ENCODE results near the gene CFAP54.

The CFAP54 gene

DNA sequence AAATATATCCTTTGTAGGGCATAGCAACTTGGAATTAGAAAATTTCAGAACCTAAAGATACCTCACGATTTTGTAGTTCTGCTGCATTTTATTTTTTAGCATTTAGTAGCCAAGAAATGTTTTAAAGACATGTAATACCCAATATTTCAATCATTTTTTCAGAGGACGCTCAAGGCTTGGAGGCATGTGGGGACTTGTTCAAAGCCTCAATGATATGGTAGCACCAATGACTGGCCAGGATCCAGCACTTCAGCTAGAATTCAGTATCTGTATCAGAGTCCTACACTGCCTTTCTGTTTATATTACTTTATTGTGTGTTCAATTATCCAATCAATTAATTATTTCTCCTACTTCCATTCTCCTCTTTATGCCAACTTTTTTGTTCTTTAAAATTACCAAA lies 262.8 kb downstream of the CFAP54 start:
- DNase-seq = no peak

DNA sequence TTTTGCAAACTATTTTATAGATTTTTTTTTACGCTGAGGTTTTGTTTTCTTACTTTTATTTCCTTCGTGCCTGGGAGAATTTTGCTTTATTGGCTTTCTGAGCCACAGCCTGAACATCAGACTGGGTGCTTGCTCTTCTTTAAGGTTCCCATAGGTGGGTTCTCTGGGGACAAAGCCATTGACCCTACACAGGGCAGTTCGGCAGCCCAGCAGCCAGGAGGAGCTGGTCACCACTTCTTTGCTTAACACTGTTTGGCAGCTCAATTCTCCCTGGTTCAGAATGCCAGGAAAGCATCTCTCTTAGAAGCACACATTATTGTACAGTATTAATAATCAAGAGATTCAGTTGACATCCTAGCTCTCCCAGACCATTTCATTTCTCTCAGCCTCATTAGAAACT lies 276.9 kb downstream of the CFAP54 start:
- no peak for DNase-seq

DNA sequence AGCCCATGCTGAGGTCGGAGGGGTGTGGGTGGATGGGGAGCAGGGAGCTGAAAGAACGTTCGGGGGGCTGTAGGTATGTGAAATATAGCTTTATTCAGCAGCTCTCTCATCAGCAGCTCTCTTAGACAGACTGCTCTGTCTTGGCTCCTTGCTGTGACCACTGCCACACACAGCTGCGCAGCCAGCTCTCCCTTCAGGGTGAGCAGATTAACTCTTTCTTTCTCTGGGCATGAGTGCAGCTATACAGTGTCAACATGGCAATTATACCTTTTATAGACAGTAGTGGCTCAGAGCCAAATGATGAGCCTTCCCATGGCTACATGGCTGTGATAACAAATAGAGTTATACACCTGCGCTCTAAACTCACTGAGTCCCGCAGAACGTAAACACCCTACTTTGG lies 280.0 kb downstream of the CFAP54 start:
- DNase-seq = no peak

DNA sequence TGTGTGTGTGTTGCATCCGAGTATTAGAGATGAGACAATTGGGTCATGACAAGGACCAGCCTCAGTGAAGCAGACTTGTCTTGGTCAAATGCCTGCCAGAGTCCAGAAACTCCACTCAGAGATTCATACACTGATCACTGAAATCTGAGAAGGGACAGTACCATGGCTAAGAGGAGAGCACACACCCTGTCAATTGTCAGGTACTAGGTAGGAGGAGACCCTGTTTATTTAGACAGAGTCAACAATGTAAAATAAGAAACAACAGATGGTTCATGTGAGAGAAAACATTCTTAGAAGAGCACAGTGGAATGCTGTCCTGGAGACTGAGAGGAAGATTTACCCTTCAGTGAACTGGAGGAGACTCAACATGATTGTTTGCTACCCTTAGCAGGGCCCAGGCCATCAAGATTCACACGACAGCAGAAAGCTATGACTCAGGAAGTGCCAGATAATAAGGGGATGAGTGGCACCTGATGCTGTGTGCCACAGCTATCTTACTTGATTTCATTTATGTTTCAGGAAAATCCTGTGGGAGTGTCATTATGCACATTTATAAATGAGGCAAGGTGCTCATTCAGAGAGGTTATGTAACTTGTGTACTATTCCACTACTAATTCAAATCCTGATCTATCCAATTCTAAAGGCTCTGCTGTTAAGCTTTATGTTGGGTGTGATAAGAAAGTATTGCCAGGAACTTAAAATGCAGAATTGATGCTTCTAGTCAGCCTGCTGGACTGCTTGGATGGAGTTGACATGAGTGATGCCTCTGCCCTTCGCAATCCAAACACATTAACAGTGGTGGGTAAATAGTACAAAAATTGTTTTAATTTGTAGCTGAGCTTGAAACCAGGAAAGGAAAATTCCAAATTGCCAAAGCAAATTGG lies 281.1 kb downstream of the CFAP54 start:
- DNase-seq = no peak

DNA sequence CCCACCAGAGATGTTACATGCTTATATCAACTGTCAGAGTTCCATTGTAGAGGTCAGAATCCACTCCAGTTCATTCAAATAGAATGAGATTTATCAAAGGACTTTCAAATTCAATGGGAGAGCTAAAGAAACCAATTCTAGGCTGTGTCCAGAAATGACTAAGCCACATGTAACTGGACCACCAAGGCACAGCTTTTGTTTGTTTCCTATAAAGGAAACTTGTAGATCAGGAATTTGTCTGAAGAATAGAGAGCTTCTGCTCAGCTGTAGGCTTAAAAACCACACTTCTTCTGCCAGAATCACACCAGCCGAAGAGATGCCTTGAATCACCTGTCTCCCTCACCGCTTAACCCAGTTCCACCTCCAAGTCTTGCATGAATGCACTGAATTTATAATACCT lies 283.7 kb downstream of the CFAP54 start:
- DNase-seq = no peak

DNA sequence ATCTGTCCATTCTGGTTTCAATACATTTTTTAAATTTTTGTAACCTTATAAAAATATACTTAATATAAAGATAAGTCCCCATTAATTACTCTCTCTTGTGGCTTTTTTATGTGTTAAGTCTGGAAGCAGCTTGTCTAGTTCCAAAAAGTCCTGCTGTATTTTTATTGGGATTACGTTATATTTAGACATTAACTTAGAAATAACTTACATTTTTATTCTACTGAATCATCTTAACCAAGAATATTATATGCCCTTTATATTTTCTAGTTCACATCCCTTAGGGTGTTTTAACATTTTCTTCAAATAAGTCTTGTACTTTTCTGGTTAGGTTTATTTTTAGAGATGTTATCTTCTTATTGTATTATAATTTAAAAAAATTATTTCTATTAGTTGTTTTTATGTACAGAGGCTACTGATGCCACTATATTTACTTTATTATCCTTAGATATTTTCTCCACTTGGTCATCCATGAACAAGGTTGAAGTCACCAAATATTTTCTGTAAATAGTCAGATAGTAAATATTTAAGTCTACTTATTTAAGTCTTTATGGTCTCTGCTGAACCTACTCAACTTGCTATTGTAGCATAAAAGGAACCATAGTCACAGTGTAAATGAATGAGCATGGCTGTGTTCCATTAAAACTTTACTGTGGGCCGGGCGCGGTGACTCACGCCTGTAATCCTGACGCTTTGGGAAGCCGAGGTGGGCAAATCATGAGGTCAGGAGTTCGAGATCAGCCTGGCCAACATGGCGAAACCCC lies 285.3 kb downstream of the CFAP54 start:
- no peak for DNase-seq

DNA sequence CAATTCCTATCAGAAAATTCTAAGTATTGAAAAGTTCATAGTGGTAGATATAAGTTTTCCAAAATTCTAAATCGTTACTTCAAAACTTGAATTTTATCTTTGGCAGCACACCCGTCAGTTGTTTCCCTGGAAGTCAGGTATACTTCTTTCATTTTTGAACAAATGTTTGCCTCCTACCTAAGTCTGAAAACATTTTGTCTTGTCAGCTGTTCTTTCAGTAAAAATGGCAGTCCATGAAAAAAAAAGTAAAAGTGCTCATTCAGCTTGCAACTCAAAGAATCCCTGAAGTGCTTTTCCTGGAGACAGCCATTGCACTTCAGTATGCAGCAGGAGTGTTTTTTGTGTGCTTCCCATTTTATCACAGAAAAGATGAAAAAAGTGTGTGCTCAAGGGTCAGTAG lies 287.5 kb downstream of the CFAP54 start:
- no peak for DNase-seq

DNA sequence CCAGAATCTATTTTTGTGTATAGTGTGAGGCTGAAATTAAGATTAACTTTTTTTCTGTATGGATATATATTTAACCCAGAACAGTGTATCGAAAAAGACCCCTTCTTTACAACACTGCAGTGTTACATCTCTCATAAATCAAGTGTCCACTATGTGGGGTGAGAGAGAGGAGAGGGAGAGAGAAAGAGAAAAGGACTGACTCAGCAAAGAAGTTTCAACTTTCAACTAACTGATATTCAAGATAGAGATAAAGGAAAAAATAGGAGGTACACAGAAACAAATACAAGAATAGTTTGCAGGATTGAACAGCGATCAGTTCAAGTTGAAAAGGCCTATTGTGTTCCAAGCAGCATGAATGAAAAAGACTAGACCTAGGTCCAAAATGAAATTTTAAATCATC lies 291.0 kb downstream of the CFAP54 start:
- no peak for DNase-seq

DNA sequence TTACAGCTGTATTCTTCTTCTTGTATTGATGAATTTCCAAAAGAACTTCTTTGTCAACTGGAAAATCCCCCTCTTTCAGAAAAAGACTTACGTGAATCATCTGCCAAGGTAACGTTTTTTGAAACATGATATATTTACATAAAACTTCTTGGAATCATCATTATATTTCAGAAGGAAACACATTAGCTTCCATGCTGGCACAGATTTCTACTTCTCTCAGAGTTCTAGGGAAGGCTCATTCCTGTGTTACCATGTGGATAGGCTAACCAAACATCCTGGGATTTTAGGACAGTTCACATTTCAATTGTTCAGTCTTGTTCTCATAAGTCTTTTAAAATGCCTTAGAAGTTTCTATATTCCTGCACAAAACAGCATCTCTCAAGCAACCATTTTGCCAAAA lies 297.4 kb downstream of the CFAP54 start:
- DNase-seq = no peak

DNA sequence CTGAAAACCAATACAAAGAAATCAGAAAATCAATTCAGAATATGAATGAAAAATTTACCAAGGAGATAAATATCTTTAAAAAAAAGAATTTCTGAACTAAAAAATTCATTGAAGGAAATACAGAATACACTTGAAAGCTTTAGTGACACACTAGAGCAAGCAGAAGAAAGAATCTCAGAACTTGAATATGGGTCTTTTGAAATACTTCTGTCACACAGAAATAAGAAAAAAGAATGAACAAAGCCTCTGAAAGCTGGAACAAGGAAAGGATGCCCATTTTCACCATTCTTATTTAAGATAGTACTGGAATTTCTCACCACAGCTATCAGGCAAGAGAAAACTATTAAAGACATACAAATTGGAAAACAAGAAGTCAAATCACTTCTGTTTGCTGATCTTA lies 314.6 kb downstream of the CFAP54 start:
- DNase-seq = no peak

DNA sequence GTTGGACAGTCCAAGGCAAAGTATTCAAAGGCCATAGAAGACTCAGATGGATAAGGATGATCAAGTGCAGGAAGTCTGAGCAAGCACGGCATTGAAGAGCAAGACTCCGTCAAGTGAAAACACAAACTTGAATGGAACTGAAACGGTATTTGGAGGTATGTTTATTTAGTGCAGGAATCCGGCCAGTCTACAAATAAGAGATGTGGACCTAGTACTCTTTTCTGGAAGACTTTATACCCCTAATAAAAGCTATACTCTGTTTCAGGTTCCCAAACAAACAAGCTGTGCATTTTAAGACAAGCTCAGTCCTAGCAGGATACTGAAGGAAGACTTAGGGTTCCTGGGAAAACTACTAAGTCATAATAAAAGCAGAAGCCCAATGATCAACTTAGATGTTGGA lies 316.9 kb downstream of the CFAP54 start:
- DNase-seq = no peak

DNA sequence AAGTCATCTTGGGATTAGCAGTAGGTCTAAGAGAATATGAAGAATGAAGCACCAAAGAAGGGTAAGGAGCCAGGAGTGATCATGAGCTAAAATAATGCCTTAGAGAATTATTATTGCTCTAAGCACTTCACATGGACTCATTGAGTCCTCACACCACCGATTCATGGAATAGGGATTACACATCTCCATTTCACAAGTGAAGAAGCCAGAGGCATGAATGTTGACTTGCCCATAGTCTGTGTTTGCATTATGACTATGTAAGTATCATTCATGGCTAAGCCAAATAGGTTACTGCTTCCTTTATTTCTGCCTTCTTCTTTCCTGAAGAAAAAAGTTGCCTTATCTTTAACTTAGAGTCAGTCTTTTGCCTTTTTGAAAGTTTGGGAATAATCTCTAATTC lies 318.4 kb downstream of the CFAP54 start:
- DNase-seq = no peak

DNA sequence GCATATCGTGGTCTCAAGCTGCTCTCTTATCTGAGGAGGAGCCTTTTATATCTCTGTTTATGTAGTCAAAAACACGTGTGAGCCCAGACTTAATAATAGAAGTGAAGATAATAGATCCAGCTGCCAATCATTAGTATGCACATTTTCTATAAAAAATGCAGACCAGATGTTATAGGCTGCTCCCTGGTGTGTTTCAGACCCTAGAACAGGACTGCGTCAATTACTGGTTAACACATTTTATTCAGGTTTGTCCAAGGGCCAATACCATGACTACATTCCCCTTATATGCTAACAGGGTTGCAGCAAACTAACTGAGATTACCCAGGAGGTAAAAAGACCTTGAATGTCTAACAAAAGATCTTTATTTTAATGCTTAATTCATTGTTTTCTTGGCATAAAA lies 319.2 kb downstream of the CFAP54 start:
- no peak for DNase-seq

DNA sequence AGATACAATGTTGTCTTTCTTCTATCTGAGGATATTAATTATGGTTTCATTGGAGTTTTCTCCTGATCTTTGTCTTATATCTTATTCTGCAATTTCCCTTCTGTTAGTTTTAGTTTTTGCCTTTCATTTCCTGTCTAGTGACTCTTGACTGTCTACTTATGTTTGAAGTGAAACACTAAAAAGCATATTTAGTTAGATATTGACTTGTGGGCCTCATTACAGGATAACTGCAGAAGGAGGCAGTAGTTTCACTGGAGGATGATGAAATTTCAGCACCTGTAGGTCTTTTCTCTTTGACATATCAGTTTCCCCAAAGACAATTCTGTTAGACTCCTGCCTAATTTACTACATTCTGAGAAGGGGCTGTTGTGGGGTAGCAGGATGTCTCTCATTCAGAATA lies 320.1 kb downstream of the CFAP54 start:
- no peak for DNase-seq

DNA sequence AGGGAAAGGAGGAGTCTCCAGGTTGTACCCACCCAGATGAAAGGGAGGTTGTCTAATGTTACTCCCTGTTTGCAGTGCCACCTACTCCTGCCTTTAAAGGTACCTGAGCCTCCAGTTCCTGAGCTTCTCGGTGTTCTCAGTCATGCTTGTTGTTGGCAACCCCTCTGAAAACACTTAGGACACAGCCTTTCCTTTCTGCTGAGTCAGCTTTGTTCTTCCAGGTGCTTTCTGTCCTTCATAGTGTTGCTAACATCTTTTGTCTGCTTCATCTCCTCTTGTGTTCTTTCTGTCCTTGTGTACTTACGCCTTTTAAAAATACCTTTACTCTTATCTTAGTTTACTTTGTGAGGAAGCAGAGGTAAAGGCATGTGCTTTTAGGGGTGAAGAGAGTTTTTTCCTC lies 320.7 kb downstream of the CFAP54 start:
- DNase-seq = no peak

DNA sequence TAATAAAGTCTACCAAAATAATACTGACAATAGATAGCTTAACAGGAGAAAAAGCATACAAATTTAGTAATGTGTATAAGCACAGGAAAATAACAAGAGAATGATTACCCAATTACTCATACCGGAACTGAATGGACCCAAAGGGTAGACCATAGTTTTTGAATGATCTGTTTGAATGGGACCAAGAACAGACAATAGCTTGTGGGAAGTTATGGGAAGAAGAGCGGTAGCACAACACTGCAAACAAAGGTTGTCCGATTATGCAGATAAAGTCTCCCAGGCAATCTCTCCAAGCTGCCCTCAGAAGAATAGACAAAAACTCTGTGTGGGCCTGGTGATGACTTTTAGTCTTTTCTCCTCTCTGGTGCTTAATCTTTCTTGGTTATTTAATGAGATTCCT lies 321.1 kb downstream of the CFAP54 start:
- DNase-seq = no peak

DNA sequence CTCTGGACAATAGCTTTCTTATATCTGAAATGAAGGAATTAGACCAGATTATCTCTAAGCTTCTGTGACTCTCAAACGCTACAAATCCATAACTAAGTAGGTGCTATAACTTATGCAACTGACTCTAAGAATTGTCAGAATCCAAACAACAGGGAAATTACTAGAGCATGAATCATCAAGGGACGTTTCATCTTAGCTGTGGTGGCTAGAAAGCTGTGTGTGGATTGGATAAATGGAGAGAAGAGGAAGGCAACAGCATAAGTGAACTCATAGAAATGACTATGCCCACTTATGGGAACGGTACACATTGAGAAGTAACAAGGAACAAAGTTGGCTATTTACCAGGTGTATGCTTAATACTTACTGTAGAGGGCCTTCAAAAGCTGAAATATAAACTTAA lies 321.7 kb downstream of the CFAP54 start:
- no peak for DNase-seq

DNA sequence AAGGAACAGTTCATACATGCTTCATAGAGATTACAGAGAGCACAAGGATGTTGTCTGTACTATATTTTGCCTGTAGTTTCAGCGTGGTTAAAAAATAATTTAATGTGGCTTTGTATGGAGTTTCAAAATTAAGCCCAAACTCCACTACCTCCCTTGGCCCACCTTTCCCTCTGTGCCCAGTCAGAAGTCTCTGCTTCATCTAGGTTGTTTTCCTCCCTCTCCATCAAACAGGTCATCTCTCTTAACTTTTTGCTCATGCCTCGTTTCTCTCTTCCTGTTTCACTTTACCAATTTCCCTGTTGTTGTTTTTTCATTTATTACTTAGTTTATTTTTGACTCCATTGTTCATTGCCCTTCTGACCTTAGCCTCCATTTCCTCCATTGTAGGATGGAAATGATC lies 322.8 kb downstream of the CFAP54 start:
- DNase-seq = no peak

DNA sequence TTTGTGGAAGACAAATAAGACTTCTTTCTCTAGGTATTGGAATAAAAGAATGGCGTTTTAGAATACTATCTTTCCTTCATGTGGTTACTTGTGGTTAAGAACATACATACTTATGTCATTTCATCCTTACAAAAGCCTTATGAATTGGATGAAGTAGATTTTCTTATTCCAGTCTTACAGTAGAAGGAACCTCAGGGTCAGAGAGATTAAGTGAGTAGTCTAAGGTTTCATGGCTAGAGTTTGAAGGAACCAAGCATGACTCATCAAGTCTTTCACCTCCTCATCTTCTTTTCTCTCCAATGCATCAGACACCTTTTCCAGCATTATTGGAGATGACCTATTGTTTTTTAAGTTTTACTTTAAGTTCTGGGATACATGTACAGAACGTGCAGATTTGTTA lies 324.8 kb downstream of the CFAP54 start:
- no peak for DNase-seq

DNA sequence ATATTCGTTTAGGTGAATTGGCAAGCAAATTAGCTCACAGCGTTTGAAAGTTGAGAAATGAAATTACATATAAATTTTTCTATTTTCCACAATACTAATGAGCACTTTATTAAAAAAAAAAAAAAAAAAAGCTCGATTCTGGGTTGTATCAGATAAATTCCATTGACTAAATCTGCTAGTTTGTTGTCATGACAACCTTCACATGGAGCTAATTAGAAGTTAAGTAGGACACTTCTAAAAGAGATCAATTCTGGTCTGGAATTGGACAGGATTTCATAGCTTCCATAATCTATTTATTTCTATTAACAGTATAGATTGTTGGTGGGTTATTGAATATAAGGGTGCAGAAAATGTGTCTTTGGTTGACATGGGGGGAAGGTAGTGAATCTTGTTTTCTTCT lies 332.2 kb downstream of the CFAP54 start:
- DNase-seq = no peak

DNA sequence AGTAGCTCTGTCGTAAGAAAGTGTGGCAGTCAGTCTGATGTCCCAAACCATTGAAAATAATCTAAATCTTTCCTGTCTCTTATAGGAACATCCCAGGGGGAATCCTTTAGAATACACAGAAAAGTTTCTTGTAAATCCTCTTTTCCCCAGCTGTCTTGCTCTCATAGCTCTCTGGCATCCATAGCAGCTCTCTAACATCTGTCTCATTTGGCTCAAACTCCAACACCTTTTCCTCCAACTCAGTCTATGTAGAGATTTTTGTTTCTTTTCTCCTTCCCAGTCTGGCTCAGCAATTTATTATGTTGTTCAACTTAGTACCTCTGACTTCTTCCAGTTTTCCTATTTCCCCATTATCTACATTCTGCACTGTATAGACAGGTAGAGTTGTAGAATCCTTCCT lies 333.3 kb downstream of the CFAP54 start:
- no peak for DNase-seq

DNA sequence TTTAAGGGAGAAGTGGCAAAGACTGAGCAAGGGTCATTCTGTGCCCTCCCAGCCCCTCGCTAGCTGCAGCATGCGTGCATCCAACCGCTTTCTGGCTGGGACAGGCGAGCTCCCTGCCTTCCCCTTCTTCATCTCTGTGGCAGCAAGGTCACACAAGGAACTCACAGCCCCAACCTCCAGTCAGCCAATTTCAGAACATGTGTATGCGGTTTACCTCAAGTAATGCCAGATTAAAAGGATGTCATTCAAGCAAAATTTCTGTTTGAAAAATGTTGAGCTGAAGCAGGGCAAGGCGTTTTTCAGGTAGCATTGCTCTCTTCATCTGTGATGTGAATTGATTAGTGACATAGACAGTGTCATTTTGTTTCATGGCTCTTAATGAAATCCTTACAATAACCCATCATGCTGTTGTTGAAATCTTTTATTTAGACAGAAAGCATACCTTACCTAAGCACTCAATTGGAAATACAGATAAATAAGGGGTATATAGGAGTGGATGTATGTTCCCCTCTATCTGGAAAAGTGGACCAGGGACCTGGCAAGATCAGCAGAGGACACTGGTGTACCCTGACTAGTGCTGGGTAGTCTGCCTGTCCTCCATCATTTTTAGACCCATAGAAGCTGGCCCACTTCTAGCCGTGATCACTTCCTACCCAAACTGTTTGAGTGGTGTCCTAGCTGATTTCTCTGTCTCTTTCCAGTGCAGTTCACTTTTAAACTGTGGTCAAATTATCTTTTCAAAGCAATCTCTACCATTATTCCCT lies 334.9 kb downstream of the CFAP54 start:
- no peak for DNase-seq

DNA sequence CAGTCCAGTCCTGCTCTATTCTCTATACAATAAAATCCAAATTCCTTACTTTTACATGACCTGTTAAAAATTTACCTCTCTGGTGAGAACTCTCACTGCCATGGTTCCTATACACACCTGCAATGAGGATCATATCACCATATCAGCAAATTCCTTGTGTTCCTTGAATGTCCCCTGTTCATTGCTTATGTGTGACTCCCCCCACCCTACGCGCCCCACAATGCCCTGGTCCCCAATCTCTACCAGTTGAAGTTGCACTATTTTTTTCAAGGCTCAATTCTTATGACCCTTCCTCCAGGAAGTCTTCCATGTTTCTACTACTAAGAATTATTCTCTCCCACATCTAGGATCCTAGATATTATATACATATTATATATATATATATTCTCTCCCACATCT lies 335.5 kb downstream of the CFAP54 start:
- no peak for DNase-seq

Measured in activated CD4-positive, alpha-beta T cell treated with anti-CD3 and anti-CD28 coated beads, Interleukin-2, amount 50 U/mL, for 1 hour (primary cell).